ENCODE measurements around the gene ANKRD11.
"Not testable (repeated sequence)": the region's sequence is repeated elsewhere in the genome, so short reads cannot be mapped to it uniquely, and the experiment has no call there.

Gene ANKRD11

GRCh38 chr16:89311636-89312035, 178.7 kb downstream of the ANKRD11 start:
- no peak for DNase-seq

GRCh38 chr16:89309438-89310122, 180.8 kb downstream of the ANKRD11 start:
- DNase-seq, result no peak

GRCh38 chr16:89308391-89309333, 181.7 kb downstream of the ANKRD11 start:
- no peak for DNase-seq

- DNase-seq, result no peak
Measured at GRCh38 chr16:89307421-89307805, 182.9 kb downstream of the ANKRD11 start.

- not testable (repeated sequence) for DNase-seq
Measured at GRCh38 chr16:89306457-89307420, 183.6 kb downstream of the ANKRD11 start.

GRCh38 chr16:89304941-89305705, 185.2 kb downstream of the ANKRD11 start:
- no peak for DNase-seq

GRCh38 chr16:89304181-89304851, 186.0 kb downstream of the ANKRD11 start:
- no peak for DNase-seq

- DNase-seq, result no peak
Measured at GRCh38 chr16:89303617-89304016, 186.7 kb downstream of the ANKRD11 start.

GRCh38 chr16:89300976-89301360, 189.4 kb downstream of the ANKRD11 start:
- DNase-seq, result no peak

GRCh38 chr16:89300311-89300975, 189.9 kb downstream of the ANKRD11 start:
- DNase-seq, result no peak

GRCh38 chr16:89299357-89300111, 190.8 kb downstream of the ANKRD11 start:
- DNase-seq, result not testable (repeated sequence)

GRCh38 chr16:89298623-89299225, 191.6 kb downstream of the ANKRD11 start:
- DNase-seq, result no peak

- DNase-seq, result no peak
Measured at GRCh38 chr16:89297910-89298545, 192.3 kb downstream of the ANKRD11 start.

GRCh38 chr16:89297156-89297874, 193.0 kb downstream of the ANKRD11 start:
- DNase-seq, result no peak

GRCh38 chr16:89295915-89296314, 194.4 kb downstream of the ANKRD11 start:
- DNase-seq, result no peak

GRCh38 chr16:89295071-89295900, 195.1 kb downstream of the ANKRD11 start:
- no peak for DNase-seq

- DNase-seq, result no peak
Measured at GRCh38 chr16:89294486-89294885, 195.9 kb downstream of the ANKRD11 start.
